Cortex of kidney (tissue), 1 donor: ENCODE results near the gene LCLAT1.

Experiments used
- DNase-seq: peaks from one replicate; lab custom pipeline; 2025; lab: John Stamatoyannopoulos, UW

Gene LCLAT1

DNA sequence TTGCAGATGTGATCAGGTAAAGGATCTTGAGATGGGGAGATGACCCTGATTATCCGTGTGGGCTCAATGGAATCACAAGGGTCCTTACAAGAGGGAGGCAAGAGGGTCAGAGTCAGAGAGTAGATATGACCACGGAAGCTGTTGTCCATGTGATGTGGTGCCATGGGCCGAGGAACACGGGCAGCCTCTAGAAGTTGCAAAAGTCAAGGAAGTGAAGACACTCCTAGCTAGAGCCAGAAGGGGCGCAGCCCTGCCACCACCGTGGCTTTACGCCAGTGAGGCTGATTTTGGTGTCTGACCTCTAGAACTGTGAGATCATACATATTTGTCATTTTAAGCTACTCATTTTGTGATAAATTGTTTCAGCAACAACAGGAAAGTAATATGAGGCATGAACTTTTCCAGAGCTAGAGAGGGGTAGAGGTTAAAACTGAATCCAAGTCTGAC is 245.8 kb downstream of the LCLAT1 start:
- DNase-seq: no peak
